Endothelial cell of umbilical vein (primary cell): Measurements from ENCODE around the gene OR4E1. TPM values are rescaled to one million over a fixed set of nuclear protein-coding genes. Genes with fewer than 3 reads are reported as not detected.

Experiments
- BruUV-seq: library from RNA; stranded (reverse); fragments of 400-500 nt; replicated peaks from 2 replicates; lab custom pipeline; 2021; lab: Mats Ljungman, UMichigan
- CTCF ChIA-PET: fragments of 300-600, 350-600 bp; sonication (Branson Sonifier 250); formaldehyde crosslinking; loops from one replicate; lab custom pipeline; 2021; ENCODE audit warnings: antibody characterized with exemption, inconsistent platforms; lab: Charles Lee
- POLR2A ChIA-PET: fragments of 300-600, 350-600 bp; sonication (Branson Sonifier 250); formaldehyde crosslinking; loops from one replicate; lab custom pipeline; 2021; ENCODE audit warnings: antibody characterized with exemption, inconsistent platforms; lab: Charles Lee
- DNase-seq: peaks from one replicate; pipeline ENCODE4 v3.0.0-alpha.2; 2011; ENCODE audit warnings: low read depth, low spot score
- FAIRE-seq: peaks from 2 replicates; lab custom pipeline; 2011; peaks lifted over from hg19 to GRCh38; lab: Jason Lieb, UNC
- H2AFZ ChIP-seq: 2 replicates; pipeline ENCODE4 v1.6.0; 2012; ENCODE audit warnings: low read depth, low read length, control low read depth, inconsistent platforms
- H3K27ac ChIP-seq: 2 replicates; pipeline ENCODE4 v1.5.1; 2011; ENCODE audit warnings: low read depth, mild to moderate bottlenecking, control low read depth, low read length, moderate library complexity; ENCODE audit not compliant: insufficient read depth
- H3K27me3 ChIP-seq, 2 experiments: 2 replicates each; pipeline versions ENCODE4 v1.6.0 to v1.6.1; 2011; ENCODE audit warnings: low read length in 2 of 2, mixed read lengths in 1 of 2; ENCODE audit not compliant: control insufficient read depth in 2 of 2, insufficient read depth in 2 of 2
- H3K36me3 ChIP-seq, 2 experiments: 2 replicates in 1 of 2; 3 replicates in 1 of 2; pipeline ENCODE4 v1.5.1; 2011; ENCODE audit warnings: low read length in 2 of 2, mild to moderate bottlenecking in 1 of 2, moderate library complexity in 1 of 2; ENCODE audit not compliant: control insufficient read depth in 2 of 2, insufficient read depth in 2 of 2; ENCODE audit errors: extremely low read depth in 1 of 2
- H3K4me1 ChIP-seq: 3 replicates; pipeline ENCODE4 v1.5.1; 2011; ENCODE audit warnings: mild to moderate bottlenecking, low read length; ENCODE audit not compliant: control insufficient read depth, insufficient read depth; ENCODE audit errors: extremely low read depth
- H3K4me2 ChIP-seq: 2 replicates; pipeline ENCODE4 v1.6.1; 2011; ENCODE audit warnings: low read length, control low read depth, mixed read lengths; ENCODE audit not compliant: insufficient read depth
- H3K4me3 ChIP-seq, 3 experiments: fragments of 200-600 bp in 1 of 3; sonication (generic), shearing (Covaris generic) in 1 of 3; replicated peaks in 1 of 3; 2 replicates each; pipeline ENCODE4 v1.5.1; 2011 to 2016; ENCODE audit warnings: control low read depth in 3 of 3, low read length in 3 of 3, mild to moderate bottlenecking in 2 of 3, inconsistent platforms in 1 of 3, low read depth in 1 of 3, moderate library complexity in 1 of 3; ENCODE audit not compliant: insufficient read depth in 1 of 3
- H3K79me2 ChIP-seq: 2 replicates; pipeline ENCODE4 v1.6.0; 2012; ENCODE audit warnings: low read length, inconsistent platforms; ENCODE audit not compliant: control insufficient read depth, insufficient read depth
- H3K9ac ChIP-seq: replicated peaks from 2 replicates; pipeline ENCODE3; 2011; ENCODE audit warnings: low read length, control low read depth; ENCODE audit not compliant: insufficient read depth; ENCODE audit errors: extremely low read depth
- H3K9me1 ChIP-seq: replicated peaks from 3 replicates; pipeline ENCODE4 v1.6.0; 2011; ENCODE audit warnings: mild to moderate bottlenecking, low read length; ENCODE audit not compliant: control insufficient read depth, insufficient read depth; ENCODE audit errors: extremely low read depth
- H3K9me3 ChIP-seq: replicated peaks from 2 replicates; pipeline ENCODE4 v1.5.1; 2012; ENCODE audit warnings: low read length, inconsistent platforms; ENCODE audit not compliant: control insufficient read depth, insufficient read depth
- H4K20me1 ChIP-seq: replicated peaks from 2 replicates; pipeline ENCODE3; 2011; ENCODE audit warnings: mild to moderate bottlenecking, low read length; ENCODE audit not compliant: control insufficient read depth, insufficient read depth; ENCODE audit errors: extremely low read depth
- EZH2 ChIP-seq: IDR thresholded peaks from 2 replicates; pipeline ENCODE4 v1.6.1; 2012; ENCODE audit warnings: borderline replicate concordance, low read depth, mild to moderate bottlenecking, moderate library complexity, low read length, inconsistent platforms; ENCODE audit not compliant: severe bottlenecking
- FOS ChIP-seq: IDR thresholded peaks from 2 replicates; pipeline ENCODE4 v1.6.1; 2011; ENCODE audit warnings: mild to moderate bottlenecking, low read length, moderate library complexity, borderline replicate concordance; ENCODE audit not compliant: insufficient read depth
- JUN ChIP-seq: IDR thresholded peaks from 2 replicates; pipeline ENCODE4 v1.6.1; 2011; ENCODE audit warnings: borderline replicate concordance, low read depth; ENCODE audit not compliant: insufficient read length, insufficient read depth
- MAX ChIP-seq: IDR thresholded peaks from 2 replicates; pipeline ENCODE4 v1.6.1; 2011; ENCODE audit not compliant: insufficient read depth, insufficient read length
- POLR2A ChIP-seq: IDR thresholded peaks from 2 replicates; pipeline ENCODE4 v1.6.1; 2012; ENCODE audit warnings: low read depth, mild to moderate bottlenecking, control low read depth, low read length
- POLR2AphosphoS5 ChIP-seq: IDR thresholded peaks from 2 replicates; pipeline ENCODE4 v1.6.1; 2012; ENCODE audit warnings: low read depth, mild to moderate bottlenecking, control low read depth, low read length, moderate library complexity; ENCODE audit not compliant: insufficient read depth
- dilution Hi-C: fragments of 300-500 bp; cut with MboI; formaldehyde crosslinking; loops from one replicate; pipeline ENCODE4 v1.15.0; 2019; ENCODE audit warnings: low sequenced_read_pairs; ENCODE audit not compliant: extremely low pct_ligation_motif_present
- intact Hi-C: fragments of 100-400 bp; cut with micrococcal nuclease; formaldehyde crosslinking; loops from one replicate; pipeline ENCODE4 v1.10.0; 2022
- polyA plus RNA-seq, 4 experiments: library from polyadenylated mRNA; depleted of rRNA in 3 of 4; stranded (reverse) in 3 of 4; unstranded in 1 of 4; fragments of >200 nt; gene quantifications; 2 replicates each; pipeline versions ENCODE4 v1.2.1 to v1.2.3, GENCODE V29; 2011 to 2012; ENCODE audit warnings: missing spikeins in 1 of 4
- total RNA-seq: library from RNA; stranded (reverse); gene quantifications from 2 replicates; pipeline ENCODE4 v1.2.3, GENCODE V29; 2021

Gene OR4E1
- total and polyA plus RNA-seq, 2 donors (not counting 3 experiments of a cell fraction or from before 2014, with no cell fraction given), result not detected

- dilution Hi-C loops (no loop called here), intact Hi-C loops (no loop called here)
- Histone ChIP-seq H3K4me2 (no peak overlapping the region), H3K4me1 (no peaks in the 10 kb centered on the region), H3K36me3 (no peaks in the 10 kb centered on the region), H3K79me2 (no peaks in the 10 kb centered on the region), H3K9me3 (no peaks in the 10 kb centered on the region), H2AFZ (no peak overlapping the region), H3K27me3 (peaks cover 6 to 8% of the 10 kb centered on the region in 2 experiments), H3K4me3 (no peak overlapping the region), H3K9ac (no peak overlapping the region), H3K27ac (no peak overlapping the region), H3K9me1 (no peaks in the 10 kb centered on the region), H4K20me1 (no peaks in the 10 kb centered on the region)
- ChIA-PET CTCF (interaction anchor here (1.1 kb wide), 1 partner anchor 23 kb away, joined by 3 read pairs; no protein-coding TSS in a partner anchor), POLR2A (no interaction called here)
- DNase-seq (no peak), FAIRE-seq (no peak)
- TF ChIP-seq FOS, result no peak
- no peak for TF ChIP-seq JUN
- TF ChIP-seq MAX, result no peak
- TF ChIP-seq EZH2, result no peak
- no peak for TF ChIP-seq POLR2A
- BruUV-seq, result no TSS peak
Measured at GRCh38 chr14:21703357-21704326, 30.0 kb upstream of the OR4E1 start.

DNA sequence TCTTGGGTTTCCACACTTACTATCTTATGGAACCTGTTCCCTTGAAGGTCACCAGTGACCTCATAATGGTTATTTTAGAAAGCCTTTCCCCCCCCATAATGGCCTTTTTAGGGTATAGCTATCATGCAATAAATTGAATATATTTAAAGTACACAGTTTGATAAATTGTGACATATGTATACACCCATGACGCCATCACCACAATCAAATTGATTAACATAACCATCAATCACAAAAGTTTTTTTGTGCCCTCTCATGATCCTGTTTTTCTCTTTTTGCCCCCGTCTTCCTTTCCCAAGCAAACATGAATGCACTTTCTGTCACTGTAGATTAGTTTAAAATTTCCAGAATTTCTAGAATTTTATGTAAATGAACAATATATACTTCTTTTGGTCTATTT, 28.7 kb upstream of the OR4E1 start:
- no peak for DNase-seq
- no peaks in the 10 kb centered on the region for H3K36me3 ChIP-seq
- no peaks in the 10 kb centered on the region for H3K79me2 ChIP-seq
- no TSS peak for BruUV-seq
- no peak overlapping the region for H2AFZ ChIP-seq
- no peak overlapping the region for H3K9ac ChIP-seq
- FAIRE-seq, result no peak
- H3K9me1 ChIP-seq, result no peaks in the 10 kb centered on the region
- TF ChIP-seq POLR2AphosphoS5 (no peak), EZH2 (no peak), POLR2A (no peak)
- H3K4me1 ChIP-seq, result no peaks in the 10 kb centered on the region
- H3K27ac ChIP-seq, result no peak overlapping the region
- no peak overlapping the region for H3K4me2 ChIP-seq
- dilution Hi-C loops, result no loop called here
- intact Hi-C loops, result no loop called here
- H4K20me1 ChIP-seq, result no peaks in the 10 kb centered on the region
- POLR2A ChIA-PET, result no interaction called here
- H3K27me3 ChIP-seq, result peaks cover 6 to 8% of the 10 kb centered on the region in 2 experiments
- CTCF ChIA-PET, result interaction anchor here (2.9 kb wide), 1 partner anchor 8 kb away, joined by 22 read pairs; no protein-coding TSS in a partner anchor
- no peaks in the 10 kb centered on the region for H3K9me3 ChIP-seq
- no peak overlapping the region for H3K4me3 ChIP-seq
